Cerebellar cortex (tissue), 1 donor: Measurements from ENCODE around the gene MATCAP1.
A peak's percentile ranks its signal among the peaks of the same experiment; 100 is the strongest.

ENCODE experiments used
- DNase-seq: peaks from one replicate; pipeline ENCODE4 v3.0.0-alpha.2; 2015; ENCODE audit warnings: low spot score

The MATCAP1 gene

DNA sequence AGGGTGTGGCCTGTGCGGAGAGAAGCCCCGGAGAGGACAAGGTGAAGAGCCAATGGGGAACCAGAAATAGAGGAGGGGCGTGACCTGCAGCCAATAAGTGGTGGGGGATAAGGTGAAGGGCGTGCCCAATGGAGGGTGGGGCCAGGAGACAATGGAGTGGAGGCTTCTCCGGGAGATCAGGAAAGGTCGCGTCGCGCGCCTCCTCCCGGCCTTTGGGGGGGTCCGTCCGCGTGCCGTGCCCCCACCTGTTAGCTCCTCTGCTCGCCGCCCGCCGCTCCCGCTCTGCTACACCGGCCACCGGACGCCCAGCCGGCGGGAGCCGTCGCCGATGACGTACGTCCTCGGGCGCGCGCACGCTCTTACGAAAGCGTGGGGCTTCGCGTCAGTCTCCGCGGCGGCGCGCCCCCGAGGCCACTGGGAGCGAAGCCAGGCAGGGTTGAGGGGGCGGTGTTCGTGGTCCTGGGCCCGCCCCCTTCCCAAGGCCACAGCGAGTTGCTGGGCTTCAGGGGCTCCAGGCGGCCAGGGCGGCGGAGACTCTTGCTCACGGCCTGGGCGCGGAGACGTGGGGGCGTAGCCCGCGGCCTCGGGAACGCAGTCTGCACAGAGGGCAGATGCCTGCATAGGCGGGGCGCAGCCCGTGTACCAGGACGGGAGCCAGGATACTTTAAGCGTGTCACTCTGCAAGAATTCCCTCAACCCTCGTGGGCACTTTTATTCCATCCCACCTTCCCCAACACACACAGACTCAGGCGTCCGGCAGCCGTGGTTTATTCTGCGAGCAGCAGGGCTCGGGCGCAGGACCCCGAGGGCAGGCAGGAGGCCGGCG lies at the start of gene MATCAP1:
MATCAP1 (minus strand) TSS at position 337 of the 826 bp plus-strand sequence. CDS start 3,353 bp downstream, outside the sequence.
- DNase-seq, result peak; percentile 99

DNA sequence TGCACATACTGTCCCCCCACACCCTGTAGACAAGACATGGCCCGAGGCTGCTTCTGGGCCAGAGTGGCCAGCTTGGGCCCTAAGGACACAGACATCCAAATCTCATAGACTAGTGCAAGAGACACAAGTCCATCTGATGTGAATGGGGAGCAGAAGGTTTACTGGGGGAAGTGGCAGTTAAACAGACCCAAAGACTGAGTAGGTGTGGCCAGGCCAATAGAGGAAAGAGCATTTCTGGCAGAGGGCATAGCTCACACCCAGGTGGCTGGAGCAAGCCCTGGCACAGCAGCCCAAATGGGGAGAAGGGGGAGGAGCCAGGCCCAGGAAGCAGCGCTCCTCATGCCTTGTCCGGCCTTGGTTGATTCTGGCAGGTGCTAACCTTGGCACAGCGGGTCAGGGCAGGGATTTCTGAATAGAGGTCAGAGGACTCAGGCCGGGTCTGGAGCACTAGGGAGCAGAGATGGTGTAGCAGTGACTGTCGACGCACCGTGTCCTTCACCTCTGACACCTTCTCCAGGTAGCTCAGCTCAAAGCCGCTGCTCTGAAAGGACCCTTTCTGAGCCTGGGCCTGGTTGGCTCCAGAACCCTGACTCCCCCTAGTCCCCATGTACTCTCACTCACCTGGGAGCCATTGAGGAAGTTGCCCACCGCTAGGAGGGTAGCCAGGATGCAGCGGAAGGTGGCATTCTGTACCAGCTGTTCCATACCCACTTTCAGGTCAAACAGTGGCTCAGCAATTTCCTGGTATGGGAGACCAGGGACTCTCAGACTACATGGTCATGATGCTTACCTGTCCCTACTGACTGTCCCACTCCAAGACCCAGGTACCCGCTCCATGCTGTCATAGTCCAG lies 47.3 kb upstream of the MATCAP1 start:
- DNase-seq, result no peak

DNA sequence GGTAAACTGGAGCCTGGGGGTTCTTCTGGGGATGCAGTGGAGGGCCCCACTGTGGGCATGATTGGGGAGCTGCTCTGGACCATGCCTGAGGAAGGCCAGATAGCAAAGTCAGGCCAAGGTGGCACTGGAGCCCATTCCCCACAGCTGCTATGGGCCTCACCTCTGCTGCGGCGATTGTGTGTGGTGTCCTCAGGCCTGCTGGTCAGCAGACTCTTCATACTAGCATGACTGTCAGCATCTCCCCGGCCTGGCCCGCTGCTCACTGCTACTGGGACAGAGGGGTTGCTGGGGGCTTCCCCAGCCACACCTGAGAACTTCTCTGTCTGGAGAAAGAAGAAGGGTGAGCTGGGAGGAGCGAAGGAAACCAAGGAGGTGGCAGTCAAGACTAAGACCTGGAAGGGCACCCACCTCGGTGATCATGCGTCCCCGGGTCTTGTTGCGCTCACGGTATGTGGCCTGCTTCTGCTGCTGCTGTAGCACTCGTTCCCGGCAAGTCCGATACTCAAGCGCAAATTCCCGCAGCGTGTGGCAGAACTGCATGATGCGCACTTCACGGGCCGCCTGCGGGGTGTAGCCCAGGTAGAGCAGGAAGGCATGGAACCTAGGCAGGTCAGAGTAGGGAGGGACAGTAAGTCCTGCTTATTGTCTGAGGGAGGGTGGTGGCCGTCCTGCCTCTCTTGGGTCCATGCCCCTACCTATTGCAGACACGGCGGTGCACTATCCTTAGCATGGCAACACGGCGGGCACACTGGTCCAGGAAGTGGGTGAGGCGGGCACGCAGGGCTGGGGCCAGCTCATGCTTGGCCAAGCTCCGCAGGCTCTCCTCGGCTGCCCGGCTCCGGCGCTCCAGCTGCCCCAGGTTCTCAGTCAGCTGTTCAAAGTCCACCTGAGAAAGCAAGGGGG lies 46.4 kb upstream of the MATCAP1 start:
- no peak for DNase-seq

DNA sequence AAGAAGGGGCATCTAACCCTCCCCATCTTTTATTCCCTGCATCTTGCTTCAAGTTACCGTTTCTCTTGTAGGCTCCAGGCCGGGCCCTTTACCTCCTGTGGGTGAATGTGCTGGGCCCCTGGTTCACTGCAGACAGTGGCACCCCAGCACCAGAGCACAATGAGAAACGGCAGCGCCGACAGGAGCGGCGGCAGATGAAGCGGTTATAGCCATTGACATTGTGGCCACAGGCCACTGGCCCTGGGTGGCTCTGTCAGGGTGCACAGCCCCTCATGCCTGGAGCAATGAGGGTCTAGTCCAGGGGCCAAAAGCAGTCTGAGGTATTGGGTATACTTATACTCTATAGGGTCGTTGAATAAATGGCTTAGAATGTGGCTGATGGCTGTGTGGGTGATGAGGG lies 45.1 kb upstream of the MATCAP1 start:
- DNase-seq, result no peak

DNA sequence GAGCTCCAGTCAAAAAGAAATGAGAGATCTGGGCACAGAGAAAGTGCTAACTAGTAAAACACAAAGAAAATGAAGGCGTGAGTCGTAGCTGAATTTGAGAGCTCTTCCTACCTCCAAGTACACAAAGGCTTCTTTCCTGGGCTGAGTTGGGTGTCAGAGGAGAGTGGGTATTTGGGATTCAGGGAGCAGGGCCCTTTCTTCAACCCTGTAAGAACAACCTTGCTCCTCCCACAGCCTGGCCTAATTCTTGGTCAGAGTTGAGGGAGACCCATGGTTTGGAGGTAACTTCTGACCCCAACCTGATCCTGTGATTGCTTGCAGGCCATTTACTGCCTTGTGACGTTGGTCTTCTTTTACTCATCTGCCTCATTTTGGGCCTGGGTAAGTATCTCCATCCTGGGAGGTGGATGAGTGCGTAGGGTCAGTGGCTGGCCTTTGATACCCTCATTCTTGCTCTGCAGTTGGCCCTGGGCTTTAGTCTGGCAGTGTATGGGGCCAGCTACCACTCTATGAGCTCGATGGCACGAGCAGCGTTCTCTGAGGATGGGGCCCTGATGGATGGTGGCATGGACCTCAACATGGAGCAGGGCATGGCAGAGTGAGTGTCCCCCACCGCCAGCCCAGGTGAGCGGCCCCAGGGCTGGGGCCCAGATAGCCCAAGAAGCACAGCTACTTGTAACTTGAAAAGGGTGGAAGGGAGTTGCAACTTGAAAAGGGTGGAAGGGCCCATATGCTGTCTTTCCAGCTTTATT lies 44.4 kb upstream of the MATCAP1 start:
- DNase-seq, result no peak

DNA sequence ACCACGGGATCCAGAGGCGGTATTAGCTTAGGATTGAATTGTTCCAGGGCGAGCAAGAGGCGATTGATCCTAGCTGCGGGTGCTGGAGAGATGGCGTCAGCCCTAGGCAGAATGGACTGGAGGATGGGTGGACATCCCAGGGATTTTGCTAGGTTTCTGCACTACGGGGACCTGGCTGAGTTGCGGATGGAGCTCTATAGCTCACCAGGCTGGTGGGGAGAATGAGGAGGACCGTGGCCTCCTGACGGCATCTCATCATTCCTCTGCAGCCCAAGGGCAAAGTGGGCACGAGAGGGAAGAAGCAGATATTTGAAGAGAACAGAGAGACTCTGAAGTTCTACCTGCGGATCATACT lies 43.8 kb upstream of the MATCAP1 start:
- no peak for DNase-seq

DNA sequence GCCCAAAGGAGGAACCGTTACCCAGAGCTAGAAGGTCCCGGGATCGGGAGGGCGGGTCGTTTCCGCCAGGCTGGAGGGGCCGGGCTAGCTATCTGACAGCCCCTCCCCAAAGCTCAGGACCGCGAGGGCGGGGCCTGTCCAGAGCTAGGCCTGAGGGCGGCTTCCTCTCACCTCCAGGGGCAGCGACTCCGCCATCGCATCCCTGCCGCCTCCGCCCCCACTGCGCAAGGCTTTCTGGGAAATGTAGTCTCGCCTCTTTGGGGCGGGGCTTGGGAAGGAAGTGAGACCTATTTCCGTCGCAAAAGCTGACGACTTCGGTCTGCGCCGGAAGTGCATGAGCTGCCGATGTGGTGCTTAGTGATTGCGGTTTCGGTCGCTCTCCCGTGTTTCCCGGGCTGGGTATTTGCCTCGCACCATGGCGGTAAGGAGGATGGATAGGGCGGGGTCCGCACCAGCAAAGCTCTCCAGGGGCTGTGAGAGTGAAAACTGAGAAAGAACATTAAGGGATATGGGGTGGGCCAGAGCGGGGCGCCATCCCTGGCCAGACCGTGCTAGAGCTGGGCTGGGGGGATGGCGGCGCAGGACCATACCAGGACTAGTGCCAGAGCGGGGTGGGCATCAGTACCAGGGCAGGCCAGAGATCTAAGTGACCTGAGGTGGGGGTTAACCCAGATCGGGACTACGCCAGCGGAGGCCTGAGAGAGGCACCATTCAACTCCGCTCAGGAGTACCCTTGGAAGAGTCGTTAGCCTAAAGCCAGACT lies 43.2 kb upstream of the MATCAP1 start, which contains the start of gene TMEM208:
TMEM208 (plus strand) TSS at position 327 of the 763 bp plus-strand sequence; CDS start at position 416, 89 bp downstream.
- peak; percentile 99 for DNase-seq

DNA sequence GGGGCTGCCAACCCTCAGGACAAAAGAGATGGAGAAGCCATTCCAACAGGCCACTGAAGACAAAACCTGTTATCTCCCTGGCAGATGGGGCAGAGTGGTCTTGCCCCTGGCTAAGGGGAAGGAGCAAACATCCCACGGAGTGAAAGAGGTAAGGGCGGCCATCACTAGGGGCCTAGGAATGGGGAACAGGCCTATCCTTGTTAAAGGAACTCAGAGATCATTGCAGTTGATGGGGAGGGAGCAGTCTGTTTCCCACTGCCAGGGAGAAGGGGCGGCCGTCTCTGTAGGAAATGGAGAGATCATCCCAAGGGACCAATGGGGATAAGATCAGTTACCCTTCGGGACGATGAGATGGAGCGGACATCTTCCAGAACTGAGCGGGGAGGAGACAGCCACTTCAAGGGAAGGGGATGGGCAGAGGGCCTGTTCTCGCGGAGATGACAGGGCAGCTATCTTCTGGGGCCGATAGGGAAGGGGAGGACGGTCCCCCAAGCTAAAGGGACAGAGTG lies 42.6 kb upstream of the MATCAP1 start:
- DNase-seq, result no peak

DNA sequence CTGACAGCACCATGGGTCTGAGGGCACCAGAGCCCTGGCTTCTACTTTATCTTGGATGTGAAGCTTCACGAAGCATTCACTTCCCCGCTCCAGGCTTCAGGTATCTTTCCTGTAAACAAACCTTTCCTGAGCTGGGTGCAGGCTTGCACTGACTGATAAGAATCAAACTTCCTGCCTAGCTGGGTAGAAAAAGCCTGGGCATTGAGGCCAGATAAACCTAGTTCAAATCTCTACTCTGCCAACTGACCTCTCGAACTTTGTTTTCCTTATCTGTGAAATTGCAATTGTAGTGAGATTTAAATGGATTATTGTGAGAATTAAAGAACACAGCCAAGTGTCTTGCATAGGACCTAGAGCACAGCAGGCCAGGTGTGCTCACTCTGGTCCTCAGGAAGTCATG lies 40.2 kb upstream of the MATCAP1 start:
- no peak for DNase-seq

DNA sequence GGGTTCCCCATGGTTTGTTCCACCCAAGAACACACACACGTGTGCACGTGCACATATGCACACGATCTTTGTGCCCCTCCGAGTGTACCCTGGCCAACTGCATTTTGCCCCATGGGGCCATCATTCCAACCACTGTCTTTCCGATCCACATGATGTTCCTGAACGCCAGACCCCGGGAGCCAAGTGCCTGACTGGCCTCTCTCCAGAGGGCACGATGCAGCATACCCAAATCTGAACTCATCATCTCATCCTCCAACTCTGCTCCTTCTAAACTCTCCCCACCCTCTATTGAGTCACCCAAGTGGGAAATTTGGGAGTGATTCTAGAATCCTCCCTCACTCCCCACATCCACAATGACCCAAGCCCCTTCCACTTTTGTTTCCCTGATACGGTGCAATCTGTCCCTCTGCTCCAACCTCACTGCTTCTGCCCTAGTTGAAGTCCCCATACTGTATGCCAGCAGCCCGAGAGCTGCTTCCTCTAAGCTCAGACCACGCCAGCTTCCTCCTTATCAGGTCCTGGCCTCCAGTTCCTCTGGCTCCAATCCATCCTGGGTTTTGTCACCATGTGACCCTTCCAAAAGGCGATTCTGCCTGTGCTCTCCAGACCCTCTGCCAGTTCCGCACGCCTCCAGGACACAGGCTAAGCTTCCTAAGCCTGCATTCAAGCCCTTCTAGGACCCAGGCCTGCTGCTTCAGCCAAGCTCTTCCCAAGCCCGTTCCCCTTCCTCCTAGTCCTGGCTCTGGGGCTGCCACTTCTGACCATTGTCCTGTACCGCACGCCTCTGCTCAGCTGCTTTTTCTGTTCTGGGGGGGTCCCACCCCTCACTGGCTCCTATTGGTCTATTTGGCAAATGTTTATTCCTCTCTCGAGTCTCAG lies 33.1 kb upstream of the MATCAP1 start:
- DNase-seq, result no peak

DNA sequence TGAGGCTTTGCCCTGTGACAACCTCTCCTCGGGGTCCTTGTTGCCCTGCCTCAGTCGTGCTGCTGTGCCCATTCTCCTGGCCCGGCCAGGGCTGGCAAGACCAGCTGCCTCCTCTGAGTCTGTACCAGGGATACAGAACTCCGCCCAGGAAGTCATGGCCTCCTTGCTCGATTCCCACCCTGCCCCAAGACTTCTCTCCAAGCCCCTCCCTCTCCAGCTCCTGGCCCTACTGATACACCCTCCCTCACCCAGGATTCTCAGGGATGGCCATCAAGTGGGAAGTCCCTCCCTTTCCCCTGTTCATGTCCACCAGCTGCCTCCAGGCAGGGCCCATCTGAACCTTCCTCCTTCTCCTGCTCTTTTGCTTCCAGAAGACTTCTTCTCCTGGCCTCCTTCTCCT lies 31.9 kb upstream of the MATCAP1 start:
- no peak for DNase-seq

DNA sequence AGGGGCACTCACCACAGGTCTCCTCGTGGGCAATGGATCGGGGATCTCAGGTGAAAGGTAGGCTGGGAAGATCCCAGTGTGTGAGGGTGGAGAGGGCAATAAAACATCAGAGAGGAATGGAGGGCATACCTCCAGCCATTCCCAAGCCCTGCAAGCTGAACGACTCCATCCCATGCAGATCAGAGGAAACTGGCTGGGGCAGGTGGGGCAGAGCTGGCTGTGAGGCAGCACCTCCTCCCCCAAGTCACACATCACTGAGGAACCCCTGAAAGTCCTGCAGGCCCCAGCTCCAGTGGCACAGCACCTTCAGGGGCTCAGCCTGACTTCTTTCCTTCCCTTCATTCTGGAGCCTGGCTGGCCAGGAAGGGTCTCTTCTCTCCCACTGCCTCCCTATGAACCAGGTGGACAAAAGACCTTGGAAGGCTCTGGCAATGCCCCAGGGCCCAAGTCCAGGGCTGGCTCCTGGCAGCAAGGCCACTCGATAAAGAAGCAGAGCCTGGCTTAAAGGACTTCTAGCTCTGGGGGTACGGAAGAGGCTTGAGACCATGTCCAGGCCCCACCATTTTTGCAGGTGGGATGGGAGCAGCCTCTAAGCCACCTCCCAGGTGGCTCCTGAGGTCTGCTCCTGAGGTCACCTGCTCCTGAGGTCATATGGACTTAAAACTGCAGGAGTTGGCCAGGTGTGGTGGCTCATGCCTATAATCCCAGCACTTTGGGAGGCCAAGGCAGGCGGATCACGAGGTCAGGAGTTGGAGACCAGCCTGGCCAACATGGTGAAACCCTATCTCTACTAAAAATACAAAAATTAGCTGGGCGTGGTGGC lies 29.6 kb upstream of the MATCAP1 start:
- no peak for DNase-seq

DNA sequence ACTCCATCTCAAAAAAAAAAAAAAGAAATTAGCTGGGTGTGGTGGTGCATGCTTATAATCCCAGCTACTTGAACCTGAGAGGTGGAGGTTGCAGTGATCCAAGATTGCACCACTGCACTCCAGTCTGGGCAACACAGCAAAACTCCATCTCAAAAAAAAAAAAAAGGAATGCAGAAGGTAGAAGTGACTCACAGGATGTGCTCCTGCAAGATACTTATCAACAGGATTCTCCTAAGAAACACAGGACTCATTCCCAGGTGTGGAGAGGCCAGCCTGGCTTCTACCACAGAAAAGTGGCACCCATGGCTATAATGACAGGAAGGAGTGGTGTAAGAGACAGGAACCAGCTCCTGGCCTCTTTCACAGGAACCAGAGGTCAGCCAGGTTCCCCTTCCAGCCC lies 29.0 kb upstream of the MATCAP1 start:
- DNase-seq, result no peak

DNA sequence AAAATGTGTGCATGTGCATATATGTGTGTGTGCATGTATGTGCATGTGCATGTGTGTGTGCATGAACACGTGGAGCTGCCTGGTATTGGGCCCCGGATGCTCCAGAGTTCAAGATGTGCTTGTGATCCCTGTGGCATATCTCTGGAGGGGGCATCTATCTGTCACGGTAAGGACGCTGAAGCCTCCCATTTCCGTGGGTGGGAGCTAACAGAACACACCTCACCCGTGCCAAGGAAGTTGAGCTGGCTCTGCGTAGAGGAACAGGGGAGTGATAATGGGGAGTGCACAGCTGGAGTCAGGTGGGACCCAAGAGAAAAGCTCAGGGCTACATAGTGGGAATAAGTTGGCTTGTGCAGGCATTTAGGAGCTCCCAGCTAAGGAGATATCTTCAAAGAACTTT lies 27.9 kb upstream of the MATCAP1 start:
- DNase-seq, result no peak

DNA sequence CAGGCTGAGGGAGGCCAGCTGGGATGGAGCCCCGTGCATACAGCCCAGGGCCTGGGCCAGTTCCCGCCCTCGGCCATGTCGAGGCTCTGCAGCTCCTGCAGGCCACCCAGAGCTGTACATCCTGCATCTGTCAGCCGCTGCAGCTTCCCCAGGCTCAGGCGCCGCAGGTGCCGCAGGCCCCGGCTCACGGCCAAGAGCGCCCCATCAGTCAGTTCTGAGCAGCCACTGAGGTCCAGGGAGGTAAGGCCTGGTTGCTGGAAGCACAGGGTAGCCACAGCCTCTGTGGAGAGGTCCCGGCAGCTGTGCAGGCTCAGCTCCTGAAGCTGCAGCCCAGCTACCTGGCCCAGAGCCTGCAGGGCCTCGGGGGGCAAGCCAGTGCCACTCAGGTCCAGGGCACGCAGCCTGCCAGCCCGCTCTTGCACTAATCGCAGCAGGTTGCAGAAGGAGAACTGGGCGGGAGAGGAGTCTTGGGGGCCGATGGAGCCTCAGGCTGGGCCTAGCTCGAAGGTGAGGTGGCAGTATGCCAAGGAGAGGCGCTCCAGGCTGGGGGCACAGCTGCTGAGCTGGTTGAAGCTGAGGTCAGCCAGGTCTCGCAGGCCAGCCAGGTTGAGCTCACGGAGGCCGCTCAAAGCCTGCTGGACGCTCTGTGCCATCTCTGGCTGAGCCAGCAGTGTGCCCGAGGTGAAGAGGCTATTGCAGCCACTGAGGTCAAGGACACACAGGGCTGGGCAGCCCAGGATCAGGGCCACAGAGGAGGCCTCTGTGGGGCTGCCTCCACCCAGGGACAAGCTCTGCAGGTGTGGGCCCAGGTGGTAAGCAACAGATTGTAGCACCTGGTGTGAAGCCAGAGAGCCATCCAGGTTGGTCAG lies 26.5 kb upstream of the MATCAP1 start:
- no peak for DNase-seq

DNA sequence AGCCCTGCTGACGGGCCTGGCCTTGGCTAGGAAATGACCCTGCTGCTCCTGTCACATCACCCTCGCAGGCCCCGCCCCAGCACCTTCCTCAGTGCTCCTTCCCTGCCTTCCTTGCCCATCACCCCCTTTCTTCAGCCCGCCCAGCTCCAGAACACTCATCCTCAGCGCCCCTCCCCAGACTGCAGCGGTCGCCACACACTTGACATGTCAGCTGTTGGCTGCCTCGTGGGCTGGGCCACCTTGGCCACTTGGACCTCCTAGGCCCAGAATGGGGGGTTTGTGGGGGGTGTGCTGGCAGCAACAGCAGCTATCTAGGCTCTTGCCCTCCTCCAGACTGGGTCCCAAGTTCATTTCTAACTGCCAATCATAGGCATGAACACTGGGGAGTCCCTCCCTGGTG lies 25.8 kb upstream of the MATCAP1 start:
- DNase-seq, result no peak

DNA sequence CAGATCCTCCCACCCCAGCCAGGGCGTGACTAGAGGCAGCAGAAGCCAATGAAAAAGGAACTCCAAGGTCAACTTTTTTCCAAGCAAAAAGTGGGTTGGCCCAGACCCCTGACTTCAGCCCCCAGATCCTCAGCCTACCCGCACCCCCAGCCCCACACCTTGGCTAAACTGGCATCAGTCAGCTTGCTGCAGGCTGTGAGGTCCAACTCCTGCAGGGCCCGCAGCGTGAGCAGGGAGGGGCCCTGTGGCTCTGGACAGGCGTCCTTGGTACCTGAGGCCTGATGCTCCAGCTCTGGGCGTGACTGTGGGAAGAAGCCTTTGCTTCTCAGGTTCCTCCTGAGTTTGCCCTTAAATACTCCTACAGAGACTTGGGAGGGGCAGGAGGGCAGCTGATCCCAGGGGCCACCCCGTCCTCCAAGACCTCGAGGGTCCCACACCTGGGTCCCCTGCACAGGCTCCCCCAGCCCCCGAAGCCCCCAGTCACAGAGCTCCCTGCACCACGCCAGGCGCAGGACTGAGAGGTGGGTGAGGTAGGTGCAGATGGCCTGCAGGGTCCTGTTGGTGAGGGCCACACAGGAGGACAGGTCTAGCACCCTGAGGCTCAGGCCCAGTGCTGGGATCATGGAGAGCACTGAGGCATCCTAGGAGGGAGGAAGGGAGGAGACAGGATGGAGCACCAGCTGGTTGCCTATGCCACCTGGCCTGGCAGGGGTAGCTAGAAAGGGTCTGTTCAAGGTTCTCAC lies 24.6 kb upstream of the MATCAP1 start:
- no peak for DNase-seq
